ENCODE results near the gene HDAC11. TPM values are rescaled to one million over a fixed set of nuclear protein-coding genes. Genes with fewer than 3 reads are reported as not detected.
"Not testable (repeated sequence)": the region's sequence is repeated elsewhere in the genome, so short reads cannot be mapped to it uniquely, and the experiment has no call there.

Gene HDAC11
- total and polyA plus RNA-seq, 9 of the 15 experiments (the other 6 are each of a cell fraction or from before 2014, with no cell fraction given) = 0.60 to 6.0 (median 4.5) TPM

DNA sequence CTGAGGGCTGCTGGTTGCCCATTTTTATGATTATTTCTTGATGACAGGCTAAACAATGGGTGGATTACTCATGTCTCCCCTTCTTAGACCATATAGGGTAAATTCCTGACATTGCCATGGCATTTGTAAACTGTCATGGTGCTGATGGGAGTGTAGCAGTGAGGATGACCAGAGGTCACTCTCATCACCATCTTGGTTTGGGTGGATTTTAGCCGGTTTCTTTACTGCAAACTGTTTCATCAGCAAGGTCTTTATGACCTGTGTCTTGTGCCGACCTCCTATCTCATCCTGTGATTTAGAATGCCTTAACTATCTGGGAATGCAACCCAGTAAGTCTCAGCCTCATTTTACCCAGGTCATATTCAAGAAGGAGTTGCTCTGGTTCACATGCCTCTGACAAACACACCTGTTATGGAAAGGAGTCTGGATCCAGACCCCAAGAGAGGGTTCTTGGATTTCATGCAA lies 49.7 kb upstream of the HDAC11 start (continued):
- TF ChIP-seq TOE1 (IDR thresholded peaks at IDR 0.05; ENCODE audit: borderline replicate concordance) = peak; percentile 15; the same call in 1 of the 2 replicates
- not testable (repeated sequence) for TF ChIP-seq TOE1 (CRISPR knock-in tag; IDR thresholded peaks at IDR 0.05; ENCODE audit: borderline replicate concordance, low read depth); NR2C1 (IDR thresholded peaks at IDR 0.05); NR4A1 (CRISPR knock-in tag; IDR thresholded peaks at IDR 0.05); NR2C2 (CRISPR knock-in tag; IDR thresholded peaks at IDR 0.05)
- peak; percentile 83 for TF ChIP-seq NR2C1 (tag; IDR thresholded peaks at IDR 0.05)
- TF ChIP-seq PYGO2 (tag; IDR thresholded peaks at IDR 0.05) = 0 out of 2 replicates have a peak, but pooled peaks have one; percentile 67
- 0 out of 4 replicates have a peak, but pooled peaks of 1 of the 2 experiments have one; percentile 13 for TF ChIP-seq FOXA3 (CRISPR knock-in tag; conservative IDR thresholded peaks at IDR 0.05 in 1 of 2, IDR thresholded peaks at IDR 0.05 in 1 of 2)
- TF ChIP-seq DMBX1 (CRISPR knock-in tag; IDR thresholded peaks at IDR 0.05; ENCODE audit: borderline replicate concordance) = peak; percentile 78; the same call in 1 of the 2 replicates
- TF ChIP-seq ZNF589 (CRISPR knock-in tag; IDR thresholded peaks at IDR 0.05; ENCODE audit: low read depth) = peak; percentile 52; the same call in 1 of the 2 replicates
- peak; percentile 53 for TF ChIP-seq CTBP1 (IDR thresholded peaks at IDR 0.05; ENCODE audit: borderline replicate concordance)
- TF ChIP-seq HSF4 (CRISPR knock-in tag; IDR thresholded peaks at IDR 0.05; ENCODE audit: borderline replicate concordance) = 0 out of 2 replicates have a peak, but pooled peaks have one; percentile 10
- TF ChIP-seq RFX1 (IDR thresholded peaks at IDR 0.05) = peak; percentile 14; the same call in 1 of the 2 replicates
- TF ChIP-seq DDX20 (tag; IDR thresholded peaks at IDR 0.05; ENCODE audit: low read depth) = peak; percentile 14; the same call in 1 of the 2 replicates
- TF ChIP-seq, protein P1, sequence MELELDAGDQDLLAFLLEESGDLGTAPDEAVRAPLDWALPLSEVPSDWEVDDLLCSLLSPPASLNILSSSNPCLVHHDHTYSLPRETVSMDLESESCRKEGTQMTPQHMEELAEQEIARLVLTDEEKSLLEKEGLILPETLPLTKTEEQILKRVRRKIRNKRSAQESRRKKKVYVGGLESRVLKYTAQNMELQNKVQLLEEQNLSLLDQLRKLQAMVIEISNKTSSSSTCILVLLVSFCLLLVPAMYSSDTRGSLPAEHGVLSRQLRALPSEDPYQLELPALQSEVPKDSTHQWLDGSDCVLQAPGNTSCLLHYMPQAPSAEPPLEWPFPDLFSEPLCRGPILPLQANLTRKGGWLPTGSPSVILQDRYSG (tag; conservative IDR thresholded peaks at IDR 0.05; ENCODE audit: low read depth) = peak; percentile 43; the same call in 1 of the 2 replicates
- 0 out of 2 replicates have a peak, but pooled peaks have one; percentile 43 for TF ChIP-seq BACH1 (tag; IDR thresholded peaks at IDR 0.05)
- peak; percentile 18; the same call in 1 of the 2 replicates for TF ChIP-seq HDAC2 (IDR thresholded peaks at IDR 0.05)
- 0 out of 4 replicates have a peak, but pooled peaks of 1 of the 2 experiments have one; percentile 25 for TF ChIP-seq SRF (CRISPR knock-in tag; IDR thresholded peaks at IDR 0.05)
- TF ChIP-seq NR4A1 (tag; IDR thresholded peaks at IDR 0.05) = peak; percentile 91
- TF ChIP-seq PTRF (tag; IDR thresholded peaks at IDR 0.05) = peak; percentile 43; the same call in 1 of the 2 replicates
- TF ChIP-seq, protein P2, sequence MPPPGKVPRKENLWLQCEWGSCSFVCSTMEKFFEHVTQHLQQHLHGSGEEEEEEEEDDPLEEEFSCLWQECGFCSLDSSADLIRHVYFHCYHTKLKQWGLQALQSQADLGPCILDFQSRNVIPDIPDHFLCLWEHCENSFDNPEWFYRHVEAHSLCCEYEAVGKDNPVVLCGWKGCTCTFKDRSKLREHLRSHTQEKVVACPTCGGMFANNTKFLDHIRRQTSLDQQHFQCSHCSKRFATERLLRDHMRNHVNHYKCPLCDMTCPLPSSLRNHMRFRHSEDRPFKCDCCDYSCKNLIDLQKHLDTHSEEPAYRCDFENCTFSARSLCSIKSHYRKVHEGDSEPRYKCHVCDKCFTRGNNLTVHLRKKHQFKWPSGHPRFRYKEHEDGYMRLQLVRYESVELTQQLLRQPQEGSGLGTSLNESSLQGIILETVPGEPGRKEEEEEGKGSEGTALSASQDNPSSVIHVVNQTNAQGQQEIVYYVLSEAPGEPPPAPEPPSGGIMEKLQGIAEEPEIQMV (tag; conservative IDR thresholded peaks at IDR 0.05; ENCODE audit: low read depth) = peak; percentile 64
- TF ChIP-seq NR2C2 (tag; IDR thresholded peaks at IDR 0.05) = peak; percentile 84
- peak; percentile 35 for TF ChIP-seq GABPA (tag; conservative IDR thresholded peaks at IDR 0.05; ENCODE audit: low read depth)
- peak; percentile 21; the same call in 1 of the 2 replicates for TF ChIP-seq ZNF766 (CRISPR knock-in tag; conservative IDR thresholded peaks at IDR 0.05)
- TF ChIP-seq POLR2H (tag; IDR thresholded peaks at IDR 0.05; ENCODE audit: low read depth) = 0 out of 2 replicates have a peak, but pooled peaks have one; percentile 44
- peak; percentile 5; the same call in 1 of the 2 replicates for TF ChIP-seq MECOM (CRISPR knock-in tag; IDR thresholded peaks at IDR 0.05)

Measured in K562 (cell line).